Hepatocyte (in vitro differentiated cells): ENCODE measurements around the gene VWA5A. TPM values are rescaled to one million over a fixed set of nuclear protein-coding genes. Genes with fewer than 3 reads are reported as not detected.

Experiments
- DNase-seq: peaks from one replicate; pipeline ENCODE4 v3.0.0-alpha.2; 2016; ENCODE audit warnings: low spot score
- H2AFZ ChIP-seq: fragments of 200-600 bp; sonication (generic); 2 replicates; pipeline ENCODE4 v1.6.0; 2016; ENCODE audit warnings: antibody characterized with exemption, mild to moderate bottlenecking
- H3K27ac ChIP-seq: fragments of 200-600 bp; sonication (generic); 2 replicates; pipeline ENCODE4 v1.5.1; 2016; ENCODE audit warnings: mild to moderate bottlenecking
- H3K27me3 ChIP-seq: fragments of 200-600 bp; sonication (generic); 2 replicates; pipeline ENCODE4 v1.6.1; 2016
- H3K36me3 ChIP-seq: fragments of 200-600 bp; sonication (generic); replicated peaks from 2 replicates; pipeline ENCODE4 v1.5.1; 2016; ENCODE audit warnings: low read depth; ENCODE audit not compliant: insufficient read depth
- H3K4me1 ChIP-seq: fragments of 200-600 bp; sonication (generic); 2 replicates; pipeline ENCODE4 v1.5.1; 2016; ENCODE audit warnings: mild to moderate bottlenecking, moderate library complexity; ENCODE audit not compliant: insufficient read depth
- H3K4me2 ChIP-seq: fragments of 200-600 bp; sonication (generic); 2 replicates; pipeline ENCODE4 v1.6.0; 2016
- H3K4me3 ChIP-seq: fragments of 200-600 bp; sonication (generic); 2 replicates; pipeline ENCODE4 v1.5.1; 2016; ENCODE audit warnings: mild to moderate bottlenecking
- H3K79me2 ChIP-seq: fragments of 200-600 bp; sonication (generic); 2 replicates; pipeline ENCODE4 v1.6.0; 2017; ENCODE audit warnings: mild to moderate bottlenecking
- H3K9me2 ChIP-seq: fragments of 200-600 bp; sonication (generic); replicated peaks from 2 replicates; pipeline ENCODE4 v1.6.0; 2017; ENCODE audit warnings: mild to moderate bottlenecking; ENCODE audit not compliant: insufficient read depth
- H3K9me3 ChIP-seq: fragments of 200-600 bp; sonication (generic); 2 replicates; pipeline ENCODE4 v1.5.1; 2016; ENCODE audit warnings: low read depth, mild to moderate bottlenecking
- H4K20me1 ChIP-seq: fragments of 200-600 bp; sonication (generic); 2 replicates; pipeline ENCODE4 v1.6.0; 2016; ENCODE audit warnings: mild to moderate bottlenecking; ENCODE audit not compliant: insufficient read depth, poor library complexity, severe bottlenecking
- CTCF ChIP-seq: fragments of 200-600 bp; sonication (generic); IDR thresholded peaks from 2 replicates; pipeline ENCODE4 v1.5.1; 2016; ENCODE audit warnings: antibody characterized with exemption, mild to moderate bottlenecking; ENCODE audit not compliant: poor library complexity
- EZH2 ChIP-seq: fragments of 200-600 bp; sonication (generic); IDR thresholded peaks from 2 replicates; pipeline ENCODE4 v1.6.1; 2016; ENCODE audit warnings: antibody characterized with exemption, mild to moderate bottlenecking, borderline replicate concordance
- EZH2phosphoT487 ChIP-seq: fragments of 200-600 bp; sonication (generic); IDR thresholded peaks from one replicate; pipeline ENCODE4 v1.6.1; 2018; ENCODE audit warnings: antibody characterized with exemption, mild to moderate bottlenecking, low read depth, moderate library complexity; ENCODE audit not compliant: unreplicated experiment, severe bottlenecking
- WGBS: methylation state at CpG from one replicate; pipeline ENCODE4 v1.1.6; 2016; ENCODE audit warnings: low lambda C conversion rate; ENCODE audit errors: missing lambda C conversion rate; 5-methylcytosine and 5-hydroxymethylcytosine counted together
- polyA plus RNA-seq: library from polyadenylated mRNA; unstranded; fragments of >200 nt; fragmentation: Nextera tagmentation; extraction: Ambion mirVana; gene quantifications from 2 replicates; pipeline ENCODE4 v1.2.1, GENCODE V29; 2016
- total RNA-seq: library from RNA; depleted of rRNA; stranded (reverse); fragments of >200 nt; gene quantifications from 2 replicates; pipeline ENCODE4 v1.2.3, GENCODE V29; 2014

The VWA5A gene
- total and polyA plus RNA-seq, 2 experiments from 2014 or later = 21.6 to 26.3 TPM

GRCh38 chr11:124070915-124071622 lies 44.2 kb upstream of the VWA5A start:
- Histone ChIP-seq H3K9me3 (no peaks in the 10 kb centered on the region), H3K79me2 (no peaks in the 10 kb centered on the region), H3K27me3 (peaks cover 17% of the 10 kb centered on the region), H3K9me2 (no peaks in the 10 kb centered on the region), H3K27ac (no peak overlapping the region), H3K4me2 (no peak overlapping the region), H3K4me1 (no peaks in the 10 kb centered on the region), H2AFZ (no peak overlapping the region), H4K20me1 (no peaks in the 10 kb centered on the region), H3K36me3 (no peaks in the 10 kb centered on the region), H3K4me3 (no peak overlapping the region)
- TF ChIP-seq EZH2 = no peak
- no peak for TF ChIP-seq EZH2phosphoT487
- TF ChIP-seq CTCF = peak; percentile 82
- peak; percentile 79 for DNase-seq
- 11% methylated on average over 8 of the region's 8 CpGs for WGBS

GRCh38 chr11:124071623-124071948 lies 43.7 kb upstream of the VWA5A start:
- Histone ChIP-seq H3K4me1 (no peaks in the 10 kb centered on the region), H3K4me2 (peak overlapping the region; percentile 30), H3K27ac (no peak overlapping the region), H3K9me3 (no peaks in the 10 kb centered on the region), H3K9me2 (no peaks in the 10 kb centered on the region), H3K79me2 (no peaks in the 10 kb centered on the region), H4K20me1 (no peaks in the 10 kb centered on the region), H3K27me3 (peaks cover 17% of the 10 kb centered on the region), H2AFZ (no peak overlapping the region), H3K36me3 (no peaks in the 10 kb centered on the region), H3K4me3 (no peak overlapping the region)
- WGBS = 67% methylated on average over 4 of the region's 4 CpGs
- DNase-seq = no peak
- TF ChIP-seq CTCF (no peak), EZH2phosphoT487 (no peak), EZH2 (no peak)

GRCh38 chr11:124072147-124072546 lies 43.1 kb upstream of the VWA5A start:
- H3K79me2 ChIP-seq = no peaks in the 10 kb centered on the region
- WGBS = 96% methylated on average over 8 of the region's 8 CpGs
- H3K27ac ChIP-seq = no peak overlapping the region
- DNase-seq = no peak
- no peaks in the 10 kb centered on the region for H3K9me3 ChIP-seq
- H3K4me1 ChIP-seq = no peaks in the 10 kb centered on the region
- H2AFZ ChIP-seq = no peak overlapping the region
- H3K9me2 ChIP-seq = no peaks in the 10 kb centered on the region
- no peak overlapping the region for H3K4me3 ChIP-seq
- H3K27me3 ChIP-seq = peaks cover 16% of the 10 kb centered on the region
- H3K4me2 ChIP-seq = no peak overlapping the region
- no peaks in the 10 kb centered on the region for H3K36me3 ChIP-seq
- TF ChIP-seq EZH2phosphoT487 (no peak), EZH2 (no peak)
- H4K20me1 ChIP-seq = no peaks in the 10 kb centered on the region

GRCh38 chr11:124074554-124074953 lies 40.7 kb upstream of the VWA5A start:
- Histone ChIP-seq H3K27ac (no peak overlapping the region), H3K4me1 (no peaks in the 10 kb centered on the region), H3K9me2 (no peaks in the 10 kb centered on the region), H2AFZ (no peak overlapping the region), H4K20me1 (no peaks in the 10 kb centered on the region), H3K4me3 (no peak overlapping the region), H3K27me3 (no peaks in the 10 kb centered on the region), H3K36me3 (no peaks in the 10 kb centered on the region), H3K9me3 (no peaks in the 10 kb centered on the region), H3K79me2 (no peaks in the 10 kb centered on the region), H3K4me2 (no peak overlapping the region)
- 98% methylated on average over 5 of the region's 5 CpGs for WGBS
- no peak for DNase-seq
- TF ChIP-seq CTCF (no peak), EZH2 (no peak), EZH2phosphoT487 (no peak)
